HG02642 (cell line): ENCODE data around the gene IFT43.

Experiments used
- ATAC-seq: cut with Tn5 transposase; IDR thresholded peaks from one replicate; pipeline ENCODE4 v1.9.1; 2021; ENCODE audit warnings: mild to moderate bottlenecking; ENCODE audit not compliant: unreplicated experiment, poor library complexity

IFT43 gene

DNA sequence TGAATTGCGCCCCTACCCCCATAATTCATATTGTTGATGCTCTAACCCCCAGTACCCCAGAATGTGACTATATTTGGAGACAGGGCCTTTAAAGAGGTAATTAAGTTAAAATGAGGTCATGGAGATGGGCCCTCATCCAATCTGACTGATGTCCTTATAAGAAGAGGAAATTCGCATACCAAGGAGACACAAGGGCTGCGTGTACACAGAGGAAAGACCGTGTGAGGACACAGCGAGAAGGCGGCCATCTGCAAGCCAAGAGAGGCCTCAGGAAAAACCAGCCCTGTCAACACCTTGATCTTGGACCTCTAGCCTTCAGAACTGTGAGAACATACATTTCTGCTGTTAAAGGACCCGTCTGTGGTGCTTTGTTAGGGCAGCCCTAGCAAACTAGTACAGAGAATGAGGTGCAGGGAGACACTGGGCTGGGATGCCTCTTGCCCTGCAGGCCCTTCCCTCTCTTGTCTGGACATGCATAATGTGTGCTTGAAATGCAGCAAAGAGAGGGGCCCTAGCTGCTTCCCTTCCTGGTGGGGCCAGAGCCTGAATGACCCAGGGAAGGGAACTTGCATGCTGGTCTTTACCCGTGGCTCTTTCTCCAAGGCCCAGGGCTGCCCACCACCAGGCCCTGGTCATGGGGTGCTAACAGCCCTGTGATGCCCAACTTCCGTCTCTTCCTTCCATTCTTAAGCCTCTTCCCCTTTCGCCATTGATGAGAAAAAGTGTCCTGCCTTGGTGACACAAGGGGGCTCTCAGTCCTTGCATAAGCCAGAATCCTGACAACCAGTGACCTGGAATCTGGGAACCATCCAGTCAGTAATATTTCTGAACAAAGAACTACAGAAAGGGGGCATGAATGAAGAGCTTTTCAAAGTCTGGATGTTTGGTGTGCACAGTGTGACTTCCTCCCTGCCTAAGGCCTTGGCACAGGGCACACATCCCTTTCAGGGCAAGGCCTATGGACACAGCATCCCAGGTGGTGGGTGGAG is 116.1 kb downstream of the IFT43 start:
- ATAC-seq: no peak

GRCh38 chr14:76104802-76105355 is 119.3 kb downstream of the IFT43 start:
- ATAC-seq: no peak

GRCh38 chr14:76106188-76106587 is 120.6 kb downstream of the IFT43 start:
- no peak for ATAC-seq

GRCh38 chr14:76109087-76109880 is 123.7 kb downstream of the IFT43 start:
- ATAC-seq: no peak

DNA sequence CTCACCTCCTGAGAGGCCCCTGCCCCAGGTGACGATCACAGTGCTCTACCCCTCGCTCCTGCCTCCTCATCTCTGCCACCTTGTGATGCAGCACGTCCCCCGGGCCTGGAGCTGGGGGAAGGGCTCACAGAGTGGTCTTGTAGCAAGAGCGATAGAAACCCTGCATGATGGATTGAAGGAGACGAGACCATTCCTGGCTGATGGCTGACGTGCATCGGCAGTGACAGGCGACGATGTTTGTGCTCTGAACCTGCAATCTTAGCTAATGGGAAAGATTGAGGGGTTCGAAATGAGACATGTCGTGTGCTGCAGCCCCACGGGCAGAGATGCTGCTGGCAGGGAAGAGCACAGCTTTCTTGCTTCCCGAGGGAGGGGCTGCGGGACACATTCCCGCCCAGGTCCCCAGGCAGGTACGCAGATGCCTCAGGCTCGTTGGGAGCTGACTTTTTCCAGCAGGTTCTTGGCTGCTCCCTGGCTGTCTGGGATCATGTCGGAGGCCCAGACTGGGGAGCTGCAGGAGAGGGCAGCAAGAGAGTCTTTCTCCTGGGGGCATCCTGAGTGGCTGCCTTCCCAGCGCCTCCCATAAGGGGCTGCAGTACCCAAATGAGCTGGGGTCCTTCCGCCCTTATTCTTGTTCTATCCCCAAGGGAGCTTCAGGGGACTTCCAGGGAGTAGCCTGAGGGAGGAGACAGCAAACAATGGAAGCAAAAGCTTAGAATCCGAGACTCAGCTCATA is 127.5 kb downstream of the IFT43 start:
- no peak for ATAC-seq

GRCh38 chr14:76113691-76114090 is 128.1 kb downstream of the IFT43 start:
- ATAC-seq: no peak

GRCh38 chr14:76115010-76115422 is 129.5 kb downstream of the IFT43 start:
- ATAC-seq: no peak

DNA sequence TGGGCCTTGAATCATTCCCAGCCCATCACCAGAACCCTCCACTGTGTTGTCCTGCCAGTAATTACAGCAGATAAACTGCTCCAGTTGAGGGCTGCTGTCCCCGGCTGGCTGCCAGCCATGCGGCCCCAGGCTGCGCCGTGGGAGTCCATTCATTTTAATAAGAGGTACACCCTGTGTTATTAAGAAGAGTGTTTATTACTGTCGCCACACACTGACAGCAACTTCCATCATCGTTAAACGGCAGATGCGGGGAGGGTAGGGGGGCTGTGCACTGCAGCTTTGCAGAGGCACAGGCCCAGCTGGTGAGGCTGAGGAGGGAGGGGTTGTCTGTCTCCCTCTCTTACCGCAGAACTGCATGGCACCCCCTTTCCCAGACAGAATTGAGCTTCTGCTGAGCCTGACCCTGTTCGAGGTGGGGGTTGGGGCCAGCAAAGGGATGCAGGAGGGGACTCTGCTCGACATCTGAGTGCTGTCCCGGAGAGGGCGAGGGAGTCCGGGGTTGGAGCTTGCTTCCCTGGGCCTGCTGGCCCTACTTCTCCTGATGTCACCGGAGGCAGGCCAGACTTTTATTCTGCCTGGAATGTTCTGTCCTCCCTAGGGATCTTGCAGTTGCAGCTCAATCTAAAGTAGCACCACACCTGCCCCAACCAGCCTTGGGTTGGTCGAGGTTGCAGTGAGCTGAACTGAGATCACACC is 132.4 kb downstream of the IFT43 start:
- ATAC-seq: no peak

DNA sequence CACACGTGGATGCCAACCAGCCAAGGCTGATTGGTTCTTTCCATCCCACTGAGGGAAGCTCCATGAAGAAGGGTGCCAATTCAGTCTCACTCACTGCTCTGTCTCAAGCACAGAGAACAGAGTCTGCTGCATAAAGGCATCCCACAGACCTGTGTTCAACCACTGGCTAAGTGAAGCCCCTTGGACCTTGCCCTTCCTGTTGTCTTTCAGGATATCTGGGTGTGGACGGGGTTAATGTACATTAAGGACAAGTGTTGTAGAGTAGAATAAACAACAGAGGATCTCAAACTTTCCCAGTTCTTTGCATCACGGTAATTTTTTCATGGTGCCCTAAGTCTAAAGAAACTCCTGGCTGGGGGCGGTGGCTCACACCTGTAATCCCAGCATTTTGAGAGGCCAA is 133.0 kb downstream of the IFT43 start:
- no peak for ATAC-seq

- no peak for ATAC-seq
Measured at GRCh38 chr14:76121089-76121748, 135.7 kb downstream of the IFT43 start.

GRCh38 chr14:76123426-76124225 is 138.1 kb downstream of the IFT43 start:
- ATAC-seq: no peak

- ATAC-seq: no peak
Measured at GRCh38 chr14:76125511-76125910, 139.9 kb downstream of the IFT43 start.

GRCh38 chr14:76126076-76126475 is 140.5 kb downstream of the IFT43 start:
- ATAC-seq: no peak

DNA sequence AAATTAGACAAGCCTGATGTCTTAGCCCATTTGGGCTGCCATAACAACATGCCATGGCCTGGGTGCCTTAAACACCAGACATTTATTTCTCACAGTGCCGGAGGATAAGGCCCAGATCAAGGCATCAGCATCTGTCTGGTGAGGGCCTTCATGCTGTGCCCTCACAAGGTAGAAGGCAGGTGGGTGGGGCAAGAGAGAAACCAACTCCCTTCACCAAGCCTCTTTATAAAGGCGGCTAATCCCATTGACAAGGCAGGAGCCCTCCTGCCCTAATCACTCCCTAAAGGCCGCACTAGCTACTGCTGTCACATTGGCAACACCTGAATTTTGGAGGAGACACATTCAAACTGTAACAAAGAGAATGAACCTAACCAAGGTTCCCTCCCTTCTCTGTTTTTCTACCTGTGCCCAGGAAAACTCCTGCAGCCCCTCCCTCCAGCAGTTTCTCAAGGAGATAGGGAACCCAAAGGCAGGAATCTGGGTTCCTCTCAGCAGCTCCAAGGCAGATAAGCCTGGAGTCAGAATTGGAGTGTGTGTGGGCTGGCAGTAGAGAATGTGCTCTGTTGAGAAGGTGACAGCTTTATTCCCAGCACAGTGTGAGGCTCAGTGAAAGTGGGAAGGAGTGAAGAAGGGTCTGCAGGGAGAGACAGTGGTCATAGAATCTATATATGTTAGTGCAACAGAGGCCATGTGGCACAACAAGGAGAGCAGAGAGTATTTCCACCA is 144.5 kb downstream of the IFT43 start:
- ATAC-seq: no peak

GRCh38 chr14:76131071-76131965 is 145.8 kb downstream of the IFT43 start:
- no peak for ATAC-seq

GRCh38 chr14:76133103-76133502 is 147.5 kb downstream of the IFT43 start:
- ATAC-seq: no peak
